AG09319 (cell line): ENCODE data around the gene ARHGAP22.

Experiments
- DNase-seq: peaks from one replicate; pipeline ENCODE4 v3.0.0-alpha.2; 2010; ENCODE audit warnings: low read depth; ENCODE audit errors: extremely low read depth
- CTCF ChIP-seq: IDR thresholded peaks from 2 replicates; pipeline ENCODE4 v1.5.1; 2011; ENCODE audit warnings: low read depth, mild to moderate bottlenecking, inconsistent platforms, low read length, moderate library complexity

ARHGAP22 gene

GRCh38 chr10:48470893-48471805 lies 133.7 kb downstream of the ARHGAP22 start:
- TF ChIP-seq CTCF, result no peak
- no peak for DNase-seq

- DNase-seq, result no peak
- no peak for TF ChIP-seq CTCF
Measured at GRCh38 chr10:48470115-48470892, 134.6 kb downstream of the ARHGAP22 start.

- no peak for TF ChIP-seq CTCF
- no peak for DNase-seq
Measured at GRCh38 chr10:48469516-48470020, 135.3 kb downstream of the ARHGAP22 start.

GRCh38 chr10:48468866-48469511 lies 135.9 kb downstream of the ARHGAP22 start:
- TF ChIP-seq CTCF, result no peak
- DNase-seq, result no peak

GRCh38 chr10:48468130-48468790 lies 136.6 kb downstream of the ARHGAP22 start:
- TF ChIP-seq CTCF, result no peak
- DNase-seq, result no peak

GRCh38 chr10:48467669-48468068 lies 137.2 kb downstream of the ARHGAP22 start:
- no peak for DNase-seq
- TF ChIP-seq CTCF, result no peak
